Fibroblast of lung (primary cell): ENCODE measurements around the gene PIGX.

Source experiments
- EZH2 ChIP-seq: IDR thresholded peaks from 2 replicates; pipeline ENCODE4 v1.5.1; 2012; ENCODE audit warnings: low read length, control low read depth, mild to moderate bottlenecking; ENCODE audit errors: missing control alignments
- TF ChIP-seq, protein P1 (sequence below), 2 donors: IDR thresholded peaks in 1 of 2; conservative IDR thresholded peaks in 1 of 2; 1 replicate in 1 of 2; 2 replicates in 1 of 2; pipeline ENCODE4 v1.5.1; 2011 to 2012; ENCODE audit warnings: low read length in 2 of 2, control low read depth in 1 of 2, inconsistent platforms in 1 of 2, low read depth in 1 of 2, mild to moderate bottlenecking in 1 of 2

DNA sequence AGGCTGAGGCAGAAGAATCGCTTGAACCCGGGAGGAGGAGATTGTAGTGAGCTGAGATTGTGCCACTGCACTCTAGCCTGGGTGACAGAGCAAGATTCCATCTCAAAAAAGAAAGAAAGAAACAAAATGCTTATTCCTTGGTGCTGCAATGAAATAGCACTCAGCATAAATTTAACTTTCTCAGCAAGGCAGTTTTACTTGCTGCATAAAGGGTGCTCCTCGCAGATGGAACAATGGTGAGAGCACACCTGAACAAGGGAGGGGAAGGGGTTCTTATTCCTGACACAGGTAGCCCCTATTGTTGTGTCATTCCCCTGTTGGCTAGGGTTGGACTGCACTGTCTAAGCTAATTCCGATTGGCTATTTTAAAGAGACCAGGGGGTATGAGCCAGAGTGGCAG is 44.6 kb downstream of the PIGX start:
- TF ChIP-seq, protein P1, sequence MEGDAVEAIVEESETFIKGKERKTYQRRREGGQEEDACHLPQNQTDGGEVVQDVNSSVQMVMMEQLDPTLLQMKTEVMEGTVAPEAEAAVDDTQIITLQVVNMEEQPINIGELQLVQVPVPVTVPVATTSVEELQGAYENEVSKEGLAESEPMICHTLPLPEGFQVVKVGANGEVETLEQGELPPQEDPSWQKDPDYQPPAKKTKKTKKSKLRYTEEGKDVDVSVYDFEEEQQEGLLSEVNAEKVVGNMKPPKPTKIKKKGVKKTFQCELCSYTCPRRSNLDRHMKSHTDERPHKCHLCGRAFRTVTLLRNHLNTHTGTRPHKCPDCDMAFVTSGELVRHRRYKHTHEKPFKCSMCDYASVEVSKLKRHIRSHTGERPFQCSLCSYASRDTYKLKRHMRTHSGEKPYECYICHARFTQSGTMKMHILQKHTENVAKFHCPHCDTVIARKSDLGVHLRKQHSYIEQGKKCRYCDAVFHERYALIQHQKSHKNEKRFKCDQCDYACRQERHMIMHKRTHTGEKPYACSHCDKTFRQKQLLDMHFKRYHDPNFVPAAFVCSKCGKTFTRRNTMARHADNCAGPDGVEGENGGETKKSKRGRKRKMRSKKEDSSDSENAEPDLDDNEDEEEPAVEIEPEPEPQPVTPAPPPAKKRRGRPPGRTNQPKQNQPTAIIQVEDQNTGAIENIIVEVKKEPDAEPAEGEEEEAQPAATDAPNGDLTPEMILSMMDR (conservative IDR thresholded peaks at IDR 0.05 in 1 of 2, IDR thresholded peaks at IDR 0.05 in 1 of 2; ENCODE audit: low read depth in 1 of 2, low read length in 2 of 2) = no peak
- TF ChIP-seq EZH2 = no peak
